Head of caudate nucleus (tissue), 42 donors: Measurements from ENCODE around the gene GPC4.
A peak's percentile ranks its signal among the peaks of the same experiment; 100 is the strongest.

Experiments
- DNase-seq, 42 donors: peaks; one replicate each; pipeline versions ENCODE4 v3.0.0 to v3.0.0-alpha.2; 2020 to 2021; ENCODE audit warnings: mixed read lengths in 7 of 42
- intact Hi-C: fragments of 100-400 bp; cut with DNase I; formaldehyde crosslinking; loops from one replicate; pipeline ENCODE4 v1.15.0; 2022

The GPC4 gene

GRCh38 chrX:133375615-133376340, 39.5 kb downstream of the GPC4 start:
- DNase-seq, result peak in 3 of 42 donors; percentile 4 to 24 (median 9)
- intact Hi-C loops, result no loop called here

GRCh38 chrX:133374874-133375387, 40.4 kb downstream of the GPC4 start:
- intact Hi-C loops, result no loop called here
- DNase-seq, result no peak

GRCh38 chrX:133373386-133374079, 41.8 kb downstream of the GPC4 start:
- intact Hi-C loops, result no loop called here
- DNase-seq, result no peak

DNA sequence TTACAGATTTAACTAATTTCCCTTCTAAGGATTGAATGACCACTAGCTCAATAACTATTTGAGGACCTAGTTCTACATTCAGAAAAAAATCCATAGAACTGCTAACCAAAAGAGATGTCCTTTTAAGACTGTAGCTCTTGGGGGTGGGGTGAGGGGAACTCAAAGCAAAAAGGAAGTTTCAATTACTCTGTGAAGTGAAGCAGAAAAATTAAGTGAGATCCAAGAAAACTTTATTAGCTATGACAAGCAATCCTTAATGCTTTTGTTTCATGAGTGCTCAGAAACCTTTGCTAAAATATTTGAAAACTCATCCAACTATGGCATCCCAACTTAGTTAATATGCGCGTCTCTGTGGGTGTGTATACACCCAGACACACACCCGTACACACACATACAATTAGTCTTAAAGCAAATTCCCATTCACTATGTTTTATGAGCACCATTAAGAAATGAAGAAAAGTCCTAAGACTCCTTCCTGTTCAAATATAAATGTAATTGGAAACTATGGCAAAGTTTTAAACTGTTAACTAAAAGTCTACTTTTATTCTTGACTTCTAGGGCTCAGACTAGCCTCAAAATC, 44.5 kb downstream of the GPC4 start:
- no peak for DNase-seq
- intact Hi-C loops, result no loop called here

- intact Hi-C loops, result no loop called here
- DNase-seq, result no peak
Measured at GRCh38 chrX:133369065-133369464, 46.2 kb downstream of the GPC4 start.

- DNase-seq, result no peak
- intact Hi-C loops, result no loop called here
Measured at GRCh38 chrX:133366735-133367134, 48.6 kb downstream of the GPC4 start.

GRCh38 chrX:133365871-133366611, 49.2 kb downstream of the GPC4 start:
- intact Hi-C loops, result no loop called here

GRCh38 chrX:133364865-133365264, 50.4 kb downstream of the GPC4 start:
- DNase-seq, result peak in 2 of 42 donors; percentile 4 to 17
- intact Hi-C loops, result no loop called here

More at GRCh38 chrX:133365871-133366611, 49.2 kb downstream of the GPC4 start:
- no peak for DNase-seq

- DNase-seq, result no peak
- intact Hi-C loops, result no loop called here
Measured at GRCh38 chrX:133364196-133364595, 51.1 kb downstream of the GPC4 start.

GRCh38 chrX:133362538-133362937, 52.8 kb downstream of the GPC4 start:
- DNase-seq, result no peak
- intact Hi-C loops, result no loop called here

DNA sequence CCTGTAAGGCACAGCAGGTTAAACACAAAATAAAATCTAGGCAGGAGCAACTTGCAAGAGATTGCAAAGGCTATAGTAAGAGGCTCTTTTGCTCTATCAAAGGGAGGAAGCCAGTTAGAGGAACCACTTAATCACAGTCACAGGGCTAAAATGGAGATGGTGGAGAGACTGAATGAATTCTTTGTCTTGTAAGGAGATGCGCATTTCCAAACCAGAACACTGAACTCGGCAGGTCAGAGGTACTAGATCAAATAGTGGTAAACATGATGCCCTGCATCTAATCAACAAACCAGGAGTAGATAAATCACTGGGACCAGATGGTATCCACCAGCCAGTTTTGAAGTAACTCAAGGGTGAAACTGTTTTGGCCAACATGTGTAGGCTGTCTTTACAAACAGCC, 55.8 kb downstream of the GPC4 start:
- intact Hi-C loops, result no loop called here
- no peak for DNase-seq

GRCh38 chrX:133353233-133353632, 62.1 kb downstream of the GPC4 start:
- DNase-seq, result no peak
- intact Hi-C loops, result no loop called here

DNA sequence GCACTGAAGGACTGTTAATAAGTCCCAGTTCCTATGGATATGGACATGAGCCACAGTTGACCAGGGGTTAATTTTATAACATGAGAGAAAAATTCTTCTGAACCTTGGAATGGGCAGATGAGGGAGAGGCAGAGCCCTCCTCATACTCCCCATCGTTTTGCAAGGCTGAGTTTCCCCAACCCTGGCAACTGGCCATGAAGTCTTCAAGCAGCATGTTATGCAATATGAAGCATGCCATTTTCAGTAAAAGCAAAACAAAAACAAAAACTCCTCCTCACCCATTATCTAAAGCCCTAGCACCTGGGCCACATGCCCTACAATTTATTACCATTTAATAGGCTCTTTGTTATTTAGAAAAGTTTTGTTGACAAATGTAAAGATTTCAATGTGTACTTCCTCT, 64.5 kb downstream of the GPC4 start:
- intact Hi-C loops, result no loop called here
- no peak for DNase-seq

GRCh38 chrX:133346026-133346425, 69.3 kb downstream of the GPC4 start:
- DNase-seq, result no peak
- intact Hi-C loops, result no loop called here

- intact Hi-C loops, result no loop called here
- no peak for DNase-seq
Measured at GRCh38 chrX:133339566-133339965, 75.7 kb downstream of the GPC4 start.

DNA sequence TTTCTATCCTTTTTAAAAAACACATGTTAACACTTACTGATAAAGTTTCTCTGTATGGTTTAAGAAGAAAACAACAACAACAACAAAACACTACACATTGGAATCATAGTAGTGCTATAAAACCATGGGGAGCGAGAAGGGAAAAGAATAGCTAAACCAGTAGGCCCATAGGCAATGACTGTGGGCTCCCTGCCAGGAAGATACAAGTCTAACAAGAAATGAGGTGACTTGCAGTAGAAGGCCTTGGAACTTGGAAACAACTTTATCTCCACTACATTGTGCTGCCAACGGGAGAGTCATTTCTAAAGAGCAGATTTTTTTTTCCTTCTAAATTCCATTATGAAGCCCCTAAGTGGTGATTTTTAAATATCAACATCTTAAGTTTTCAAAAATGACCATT, 78.0 kb downstream of the GPC4 start:
- no peak for DNase-seq
- intact Hi-C loops, result no loop called here

DNA sequence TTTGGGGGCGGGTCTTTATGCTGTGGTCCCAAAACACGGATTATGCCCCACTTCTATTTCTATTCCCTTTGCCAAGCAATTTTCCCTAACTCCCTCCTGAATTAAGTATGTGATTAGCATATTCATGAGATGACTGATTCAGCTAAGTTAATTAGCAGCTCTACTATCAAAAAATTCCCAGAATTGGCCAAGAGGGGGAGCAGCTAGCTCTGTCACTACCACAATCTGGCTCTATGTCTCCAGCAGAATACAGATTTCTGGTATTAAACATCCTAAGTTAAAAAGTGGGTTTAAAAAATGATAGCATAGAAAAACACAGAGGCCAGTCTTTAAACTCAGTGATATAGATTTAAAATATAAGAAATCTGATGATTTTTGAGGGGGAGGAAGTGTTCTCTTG, 80.3 kb downstream of the GPC4 start:
- peak in 24 of 42 donors; percentile 15 to 72 (median 42) for DNase-seq
- intact Hi-C loops, result no loop called here

GRCh38 chrX:133333154-133333750, 82.0 kb downstream of the GPC4 start:
- intact Hi-C loops, result no loop called here
- no peak for DNase-seq

- intact Hi-C loops, result no loop called here
- DNase-seq, result no peak
Measured at GRCh38 chrX:133332737-133333136, 82.6 kb downstream of the GPC4 start.
